ENCODE data around the gene CAPN7. TPM values are rescaled to one million over a fixed set of nuclear protein-coding genes. Genes with fewer than 3 reads are reported as not detected.

The CAPN7 gene
- total RNA-seq, 2 experiments from 2014 or later: 22.2 to 27.5 TPM

DNA sequence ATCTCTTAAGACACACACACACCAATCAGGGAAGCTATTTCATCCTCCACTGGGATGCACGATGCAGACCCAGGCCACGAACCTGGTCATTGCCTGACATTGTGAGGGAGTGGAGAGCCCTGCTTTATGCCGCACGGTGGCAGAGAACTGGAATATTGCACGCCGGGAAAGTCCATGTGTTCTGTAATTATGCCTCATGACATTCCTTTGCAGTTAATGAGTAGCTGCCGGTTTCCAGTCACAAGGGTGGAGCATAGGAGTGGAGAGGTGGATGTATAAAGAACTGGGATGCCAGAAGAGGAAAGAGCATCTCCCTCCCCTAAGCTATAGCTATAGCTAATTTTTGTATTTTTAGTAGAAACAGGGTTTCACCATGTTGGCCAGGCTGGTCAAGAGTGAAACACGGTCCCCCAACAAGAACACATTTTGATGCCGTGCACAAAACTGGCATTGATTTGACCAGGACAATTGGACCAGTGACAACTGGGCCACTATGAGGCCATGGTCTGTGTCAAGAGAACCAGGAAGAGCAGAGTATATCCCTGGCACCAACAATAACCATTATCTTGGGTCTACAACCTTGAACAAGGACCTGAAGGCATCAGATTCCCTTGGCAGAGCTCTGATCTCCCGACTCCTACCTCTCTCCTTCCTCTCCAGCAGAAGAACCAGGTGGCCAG is 74.9 kb downstream of the CAPN7 start:
- no peaks in the 10 kb centered on the region for H3K27me3 Mint-ChIP-seq
- no peak for ATAC-seq

DNA sequence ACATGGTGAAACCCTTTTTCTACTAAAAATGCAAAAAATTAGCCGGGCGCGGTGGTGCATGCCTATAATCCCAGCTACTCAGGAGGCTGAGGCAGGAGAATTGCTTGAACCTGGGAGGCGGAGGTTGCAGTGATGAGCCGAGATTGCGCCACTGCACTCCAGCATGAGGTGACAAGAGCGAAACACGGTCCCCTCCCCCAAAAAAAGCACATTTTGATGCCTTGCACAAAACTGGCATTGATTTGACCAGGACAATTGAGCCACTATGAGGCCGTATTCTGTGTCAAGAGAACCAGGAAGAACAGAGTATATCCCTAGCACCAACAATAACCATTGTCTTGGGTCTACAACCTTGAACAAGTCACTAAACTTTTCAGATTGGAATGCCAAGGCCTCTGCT is 75.8 kb downstream of the CAPN7 start:
- TF ChIP-seq, protein P1, sequence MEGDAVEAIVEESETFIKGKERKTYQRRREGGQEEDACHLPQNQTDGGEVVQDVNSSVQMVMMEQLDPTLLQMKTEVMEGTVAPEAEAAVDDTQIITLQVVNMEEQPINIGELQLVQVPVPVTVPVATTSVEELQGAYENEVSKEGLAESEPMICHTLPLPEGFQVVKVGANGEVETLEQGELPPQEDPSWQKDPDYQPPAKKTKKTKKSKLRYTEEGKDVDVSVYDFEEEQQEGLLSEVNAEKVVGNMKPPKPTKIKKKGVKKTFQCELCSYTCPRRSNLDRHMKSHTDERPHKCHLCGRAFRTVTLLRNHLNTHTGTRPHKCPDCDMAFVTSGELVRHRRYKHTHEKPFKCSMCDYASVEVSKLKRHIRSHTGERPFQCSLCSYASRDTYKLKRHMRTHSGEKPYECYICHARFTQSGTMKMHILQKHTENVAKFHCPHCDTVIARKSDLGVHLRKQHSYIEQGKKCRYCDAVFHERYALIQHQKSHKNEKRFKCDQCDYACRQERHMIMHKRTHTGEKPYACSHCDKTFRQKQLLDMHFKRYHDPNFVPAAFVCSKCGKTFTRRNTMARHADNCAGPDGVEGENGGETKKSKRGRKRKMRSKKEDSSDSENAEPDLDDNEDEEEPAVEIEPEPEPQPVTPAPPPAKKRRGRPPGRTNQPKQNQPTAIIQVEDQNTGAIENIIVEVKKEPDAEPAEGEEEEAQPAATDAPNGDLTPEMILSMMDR (IDR thresholded peaks at IDR 0.05): no peak
- ATAC-seq: no peak
- H3K27me3 Mint-ChIP-seq: no peaks in the 10 kb centered on the region
- H3K4me1 Mint-ChIP-seq (ENCODE audit: low read depth): peaks cover 20% of the 10 kb centered on the region
- no peak overlapping the region for H3K4me3 Mint-ChIP-seq
- intact Hi-C loops (cut with micrococcal nuclease): no loop called here
- ChIA-PET POLR2A (no interaction called here), CTCF (interaction anchor here (0.9 to 4.2 kb wide), 4 partner anchors 9 to 22 kb away, joined by 3 to 18 read pairs (median 10); no protein-coding TSS in a partner anchor)
- H3K27ac Mint-ChIP-seq: no peak overlapping the region
- H3K36me3 Mint-ChIP-seq (ENCODE audit: low read depth): no peaks in the 10 kb centered on the region
- DNase-seq: no peak
- no peaks in the 10 kb centered on the region for H3K9me3 Mint-ChIP-seq

More for the DNA sequence above, 74.9 kb downstream of the CAPN7 start:
- Mint-ChIP-seq H3K4me3 (no peak overlapping the region), H3K4me1 (ENCODE audit: low read depth) (peaks cover 24% of the 10 kb centered on the region), H3K27ac (no peak overlapping the region), H3K36me3 (ENCODE audit: low read depth) (no peaks in the 10 kb centered on the region), H3K9me3 (no peaks in the 10 kb centered on the region)
- TF ChIP-seq, protein P1 (IDR thresholded peaks at IDR 0.05): no peak
- ChIA-PET POLR2A (interaction anchor here (0.6 to 1.7 kb wide), 5 partner anchors 11 to 313 kb away, joined by 3 to 5 read pairs (median 3); partner anchors contain the start of gene SH3BP5), CTCF (interaction anchor here (0.9 to 4.2 kb wide), 5 partner anchors 9 to 48 kb away, joined by 3 to 18 read pairs (median 5); no protein-coding TSS in a partner anchor)
- intact Hi-C loops (cut with micrococcal nuclease): no loop called here
- no peak for DNase-seq

DNA sequence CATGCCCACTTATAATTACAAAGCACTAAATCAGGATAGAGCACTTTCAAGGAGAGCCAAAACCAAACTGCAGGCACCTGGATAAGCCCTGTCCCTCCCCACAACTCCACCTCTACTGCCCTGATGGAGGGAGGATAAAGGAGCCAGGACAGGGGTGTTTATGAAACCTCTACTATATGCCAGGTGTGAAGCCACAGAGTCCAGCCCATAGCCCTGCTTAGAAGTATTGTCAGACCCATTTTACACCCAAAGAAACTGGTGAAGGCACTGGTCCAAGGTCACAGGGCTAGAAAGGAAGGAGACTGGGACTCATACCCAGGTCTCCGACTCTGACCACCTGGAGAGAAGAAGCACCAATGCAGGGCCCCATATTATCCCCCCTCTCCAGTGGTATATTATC is 77.7 kb downstream of the CAPN7 start:
- DNase-seq: no peak
- TF ChIP-seq, protein P1 (IDR thresholded peaks at IDR 0.05): no peak
- CTCF ChIA-PET: interaction anchor here (0.8 to 2.3 kb wide), 3 partner anchors 16 to 78 kb away, joined by 3 to 10 read pairs (median 3); no protein-coding TSS in a partner anchor
- Mint-ChIP-seq H3K36me3 (ENCODE audit: low read depth) (no peaks in the 10 kb centered on the region), H3K4me3 (no peak overlapping the region), H3K27ac (no peak overlapping the region), H3K27me3 (no peaks in the 10 kb centered on the region), H3K9me3 (no peaks in the 10 kb centered on the region), H3K4me1 (ENCODE audit: low read depth) (peaks cover 21% of the 10 kb centered on the region)
- POLR2A ChIA-PET: interaction anchor here (0.6 to 0.9 kb wide), 2 partner anchors 25 to 256 kb away, joined by 3 to 4 read pairs; no protein-coding TSS in a partner anchor
- intact Hi-C loops (cut with micrococcal nuclease): no loop called here
- ATAC-seq: no peak

DNA sequence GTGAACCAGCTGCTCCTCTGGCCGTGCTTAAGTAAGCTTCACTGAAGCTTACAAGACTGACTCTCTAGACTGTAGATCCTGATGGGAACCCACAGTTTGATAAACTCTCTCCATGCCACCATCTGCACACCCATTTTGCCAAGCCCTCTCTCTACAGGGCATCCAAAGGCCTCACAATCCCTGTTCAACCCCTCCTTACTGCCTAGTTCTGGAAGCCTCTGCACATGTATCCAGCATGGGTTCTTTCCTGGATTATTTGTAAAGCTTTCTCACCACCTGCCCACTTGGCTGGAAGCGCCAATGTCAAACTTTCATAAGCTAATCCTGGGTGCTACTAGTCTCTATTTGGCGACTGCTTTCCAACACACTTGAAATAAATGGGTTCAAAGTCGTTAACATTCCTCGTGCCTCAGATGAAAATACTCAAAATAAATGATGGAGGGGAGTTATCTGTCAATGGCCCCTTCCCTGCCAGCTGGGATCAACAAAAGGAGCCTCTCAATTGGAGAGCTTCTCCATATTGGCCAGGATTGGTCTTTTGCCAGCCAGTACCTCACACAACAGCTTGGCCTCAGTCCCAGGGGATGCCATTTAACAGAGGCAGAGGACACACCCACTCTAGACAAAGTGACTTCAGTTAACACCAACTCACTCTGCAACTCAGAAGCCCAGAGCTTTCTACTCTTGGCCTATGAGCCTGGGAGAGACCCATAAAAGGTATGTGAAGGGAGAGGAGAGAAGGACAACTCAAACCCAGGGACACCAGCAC is 78.3 kb downstream of the CAPN7 start:
- Mint-ChIP-seq H3K4me3 (no peak overlapping the region), H3K9me3 (no peaks in the 10 kb centered on the region), H3K4me1 (ENCODE audit: low read depth) (peaks cover 24% of the 10 kb centered on the region), H3K36me3 (ENCODE audit: low read depth) (no peaks in the 10 kb centered on the region), H3K27ac (no peak overlapping the region), H3K27me3 (no peaks in the 10 kb centered on the region)
- CTCF ChIA-PET: interaction anchor here (1.2 to 2.3 kb wide), 3 partner anchors 8 to 20 kb away, joined by 3 to 10 read pairs (median 7); no protein-coding TSS in a partner anchor
- no peak for DNase-seq
- POLR2A ChIA-PET: no interaction called here
- intact Hi-C loops (cut with micrococcal nuclease): no loop called here
- TF ChIP-seq, protein P1 (IDR thresholded peaks at IDR 0.05): no peak
- ATAC-seq: no peak

Data from activated CD8-positive, alpha-beta T cell treated with anti-CD3 and anti-CD28 coated beads for 36 hours (primary cell).